Hepatocyte (in vitro differentiated cells): ENCODE results near the gene TMF1. TPM values are rescaled to one million over a fixed set of nuclear protein-coding genes. Genes with fewer than 3 reads are reported as not detected.

Experiments
- DNase-seq: peaks from one replicate; pipeline ENCODE4 v3.0.0-alpha.2; 2016; ENCODE audit warnings: low spot score
- H2AFZ ChIP-seq: fragments of 200-600 bp; sonication (generic); 2 replicates; pipeline ENCODE4 v1.6.0; 2016; ENCODE audit warnings: antibody characterized with exemption, mild to moderate bottlenecking
- H3K27ac ChIP-seq: fragments of 200-600 bp; sonication (generic); 2 replicates; pipeline ENCODE4 v1.5.1; 2016; ENCODE audit warnings: mild to moderate bottlenecking
- H3K27me3 ChIP-seq: fragments of 200-600 bp; sonication (generic); 2 replicates; pipeline ENCODE4 v1.6.1; 2016
- H3K36me3 ChIP-seq: fragments of 200-600 bp; sonication (generic); replicated peaks from 2 replicates; pipeline ENCODE4 v1.5.1; 2016; ENCODE audit warnings: low read depth; ENCODE audit not compliant: insufficient read depth
- H3K4me1 ChIP-seq: fragments of 200-600 bp; sonication (generic); 2 replicates; pipeline ENCODE4 v1.5.1; 2016; ENCODE audit warnings: mild to moderate bottlenecking, moderate library complexity; ENCODE audit not compliant: insufficient read depth
- H3K4me2 ChIP-seq: fragments of 200-600 bp; sonication (generic); 2 replicates; pipeline ENCODE4 v1.6.0; 2016
- H3K4me3 ChIP-seq: fragments of 200-600 bp; sonication (generic); 2 replicates; pipeline ENCODE4 v1.5.1; 2016; ENCODE audit warnings: mild to moderate bottlenecking
- H3K79me2 ChIP-seq: fragments of 200-600 bp; sonication (generic); 2 replicates; pipeline ENCODE4 v1.6.0; 2017; ENCODE audit warnings: mild to moderate bottlenecking
- H3K9me2 ChIP-seq: fragments of 200-600 bp; sonication (generic); replicated peaks from 2 replicates; pipeline ENCODE4 v1.6.0; 2017; ENCODE audit warnings: mild to moderate bottlenecking; ENCODE audit not compliant: insufficient read depth
- H3K9me3 ChIP-seq: fragments of 200-600 bp; sonication (generic); 2 replicates; pipeline ENCODE4 v1.5.1; 2016; ENCODE audit warnings: low read depth, mild to moderate bottlenecking
- H4K20me1 ChIP-seq: fragments of 200-600 bp; sonication (generic); 2 replicates; pipeline ENCODE4 v1.6.0; 2016; ENCODE audit warnings: mild to moderate bottlenecking; ENCODE audit not compliant: insufficient read depth, poor library complexity, severe bottlenecking
- CTCF ChIP-seq: fragments of 200-600 bp; sonication (generic); IDR thresholded peaks from 2 replicates; pipeline ENCODE4 v1.5.1; 2016; ENCODE audit warnings: antibody characterized with exemption, mild to moderate bottlenecking; ENCODE audit not compliant: poor library complexity
- EZH2 ChIP-seq: fragments of 200-600 bp; sonication (generic); IDR thresholded peaks from 2 replicates; pipeline ENCODE4 v1.6.1; 2016; ENCODE audit warnings: antibody characterized with exemption, mild to moderate bottlenecking, borderline replicate concordance
- EZH2phosphoT487 ChIP-seq: fragments of 200-600 bp; sonication (generic); IDR thresholded peaks from one replicate; pipeline ENCODE4 v1.6.1; 2018; ENCODE audit warnings: antibody characterized with exemption, mild to moderate bottlenecking, low read depth, moderate library complexity; ENCODE audit not compliant: unreplicated experiment, severe bottlenecking
- WGBS: methylation state at CpG from one replicate; pipeline ENCODE4 v1.1.6; 2016; ENCODE audit warnings: low lambda C conversion rate; ENCODE audit errors: missing lambda C conversion rate; 5-methylcytosine and 5-hydroxymethylcytosine counted together
- polyA plus RNA-seq: library from polyadenylated mRNA; unstranded; fragments of >200 nt; fragmentation: Nextera tagmentation; extraction: Ambion mirVana; gene quantifications from 2 replicates; pipeline ENCODE4 v1.2.1, GENCODE V29; 2016
- total RNA-seq: library from RNA; depleted of rRNA; stranded (reverse); fragments of >200 nt; gene quantifications from 2 replicates; pipeline ENCODE4 v1.2.3, GENCODE V29; 2014

TMF1 gene
- total and polyA plus RNA-seq, 2 experiments from 2014 or later: 23.8 to 39.6 TPM

GRCh38 chr3:69008980-69009379 is 43.2 kb downstream of the TMF1 start:
- DNase-seq: no peak
- Histone ChIP-seq H3K79me2 (no peaks in the 10 kb centered on the region), H3K9me3 (no peaks in the 10 kb centered on the region), H3K9me2 (no peaks in the 10 kb centered on the region), H3K4me3 (no peak overlapping the region), H3K36me3 (no peaks in the 10 kb centered on the region), H3K27ac (no peak overlapping the region), H3K27me3 (no peaks in the 10 kb centered on the region), H4K20me1 (no peaks in the 10 kb centered on the region), H3K4me1 (peaks cover 7% of the 10 kb centered on the region), H2AFZ (no peak overlapping the region), H3K4me2 (no peak overlapping the region)
- no peak for TF ChIP-seq CTCF
- TF ChIP-seq EZH2: no peak
- TF ChIP-seq EZH2phosphoT487: no peak
- WGBS: 40% methylated on average over 2 of the region's 2 CpGs

DNA sequence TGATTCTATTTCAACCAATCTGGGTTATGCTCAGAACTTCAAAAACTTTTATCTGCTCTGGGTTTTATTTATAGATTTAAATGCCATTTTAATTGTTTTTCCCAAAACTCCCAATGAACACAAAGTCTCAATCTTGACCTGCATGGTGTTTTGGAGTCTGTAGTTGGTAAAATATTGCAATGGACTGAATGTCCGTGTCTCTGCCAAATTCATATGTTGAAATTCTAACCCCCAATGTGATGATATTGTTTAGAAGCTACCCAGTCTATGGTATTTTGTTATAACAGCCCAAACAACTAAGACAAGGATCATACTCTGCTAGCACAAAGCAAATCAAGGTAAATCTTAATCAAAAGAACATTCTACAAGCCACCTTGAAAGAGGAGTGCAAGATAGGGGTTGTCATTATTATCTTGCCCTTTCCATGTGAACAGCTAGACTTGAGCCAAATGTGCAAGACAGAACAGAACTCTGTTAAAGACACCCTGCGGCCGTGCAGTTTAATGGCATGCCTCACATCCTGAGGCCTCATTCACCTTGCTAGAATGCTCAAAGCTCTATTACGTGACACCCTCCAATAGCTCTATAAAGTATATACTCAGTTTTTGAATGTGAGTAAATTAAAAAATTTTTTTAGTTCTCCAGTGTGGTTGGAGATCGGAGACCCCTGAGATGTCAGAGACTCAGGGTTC is 46.2 kb downstream of the TMF1 start:
- DNase-seq: no peak
- H3K27me3 ChIP-seq: no peaks in the 10 kb centered on the region
- no peak overlapping the region for H3K4me2 ChIP-seq
- no peaks in the 10 kb centered on the region for H3K9me3 ChIP-seq
- H3K4me3 ChIP-seq: no peak overlapping the region
- TF ChIP-seq CTCF: no peak
- no peak for TF ChIP-seq EZH2
- no peak for TF ChIP-seq EZH2phosphoT487
- no peak overlapping the region for H3K27ac ChIP-seq
- WGBS: 92% methylated on average over 5 of the region's 5 CpGs
- no peaks in the 10 kb centered on the region for H3K79me2 ChIP-seq
- peaks cover 6% of the 10 kb centered on the region for H3K4me1 ChIP-seq
- no peaks in the 10 kb centered on the region for H3K36me3 ChIP-seq
- no peak overlapping the region for H2AFZ ChIP-seq
- H4K20me1 ChIP-seq: no peaks in the 10 kb centered on the region
- no peaks in the 10 kb centered on the region for H3K9me2 ChIP-seq

DNA sequence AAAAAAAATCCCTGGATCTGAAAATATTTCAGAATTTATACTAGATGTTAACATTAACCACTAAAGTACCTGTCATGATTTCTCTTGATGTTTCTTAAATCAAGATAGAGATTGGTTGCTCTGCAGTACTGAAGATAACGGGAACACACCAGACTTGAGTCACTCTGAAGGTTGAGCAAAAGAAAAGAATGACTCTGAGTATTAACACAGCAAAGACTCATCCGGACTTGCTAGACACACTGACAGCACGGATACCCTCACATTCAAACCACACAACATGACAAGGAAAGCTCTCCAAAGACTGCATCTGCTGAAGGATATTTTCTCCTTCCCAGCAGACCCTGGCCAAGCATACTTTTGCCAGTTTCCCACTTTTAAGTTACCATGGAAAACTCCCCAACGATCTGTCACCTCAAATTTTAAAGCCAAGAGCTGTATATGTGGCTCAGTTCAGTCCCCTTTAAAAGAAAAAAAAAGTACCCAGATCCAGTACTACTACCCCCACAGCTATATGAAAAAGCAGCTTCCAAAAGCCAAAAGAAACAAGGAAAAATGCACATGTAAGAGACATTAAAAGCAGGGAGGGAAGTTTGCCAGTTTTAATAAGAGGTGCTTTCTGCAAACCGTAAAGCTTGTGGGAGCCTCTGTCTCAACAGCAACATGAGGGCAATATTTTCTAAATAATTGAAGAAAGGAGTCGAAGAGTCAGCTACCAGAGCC is 46.9 kb downstream of the TMF1 start:
- Histone ChIP-seq H4K20me1 (no peaks in the 10 kb centered on the region), H3K4me1 (peaks cover 6% of the 10 kb centered on the region), H3K36me3 (no peaks in the 10 kb centered on the region), H3K27me3 (no peaks in the 10 kb centered on the region), H3K79me2 (no peaks in the 10 kb centered on the region), H3K9me3 (no peaks in the 10 kb centered on the region), H3K27ac (no peak overlapping the region), H2AFZ (no peak overlapping the region), H3K4me2 (no peak overlapping the region), H3K9me2 (no peaks in the 10 kb centered on the region), H3K4me3 (no peak overlapping the region)
- WGBS: 90% methylated on average over 6 of the region's 6 CpGs
- TF ChIP-seq CTCF (no peak), EZH2phosphoT487 (no peak), EZH2 (no peak)
- DNase-seq: no peak
